GM13976 (cell line): Measurements from ENCODE around the gene MYRIP.
"Not testable (repeated sequence)": the region's sequence is repeated elsewhere in the genome, so short reads cannot be mapped to it uniquely, and the experiment has no call there.

Experiments used
- DNase-seq: peaks from one replicate; pipeline ENCODE4 v3.0.0; 2012; ENCODE audit warnings: low spot score
- CTCF ChIP-seq: IDR thresholded peaks from 2 replicates; pipeline ENCODE4 v1.5.1; 2012; ENCODE audit warnings: borderline replicate concordance, mild to moderate bottlenecking; ENCODE audit not compliant: insufficient read depth; ENCODE audit errors: extremely low read depth, missing control alignments, control extremely low read depth
- in situ Hi-C: fragments of 300-500 bp; cut with MboI; formaldehyde crosslinking; loops from one replicate; pipeline ENCODE4 v1.12.0; 2022; ENCODE audit warnings: low sequenced_read_pairs, mixed read lengths, inconsistent platforms; ENCODE audit not compliant: unreplicated experiment

Gene MYRIP

GRCh38 chr3:39788128-39788883 is 21.1 kb upstream of the MYRIP start:
- DNase-seq: no peak
- TF ChIP-seq CTCF: no peak
- in situ Hi-C loops: no loop called here

GRCh38 chr3:39791603-39792002 is 17.8 kb upstream of the MYRIP start:
- no peak for TF ChIP-seq CTCF
- DNase-seq: no peak
- in situ Hi-C loops: no loop called here

DNA sequence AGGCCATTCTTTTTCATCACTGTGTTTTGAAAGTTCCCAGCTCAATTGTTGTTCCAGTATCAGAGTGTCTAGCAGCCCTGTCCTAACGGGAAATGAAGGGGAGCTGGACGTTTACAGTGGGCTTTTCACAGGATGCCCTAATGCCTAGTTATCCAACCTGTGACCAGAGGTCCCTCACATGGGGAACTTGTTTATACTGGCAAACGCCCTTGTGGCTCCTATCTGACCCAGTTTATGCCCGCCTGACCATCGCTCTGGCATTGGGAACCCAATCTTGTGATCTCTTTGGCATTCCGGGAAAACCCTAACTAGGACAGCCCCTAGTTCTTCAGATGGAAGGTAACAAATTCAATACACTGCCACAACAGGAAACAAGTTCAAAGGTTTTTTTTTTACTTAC is 14.5 kb upstream of the MYRIP start:
- TF ChIP-seq CTCF: no peak
- DNase-seq: no peak
- in situ Hi-C loops: no loop called here

- DNase-seq: no peak
- in situ Hi-C loops: no loop called here
- no peak for TF ChIP-seq CTCF
These were observed 8.2 kb upstream of the MYRIP start for GRCh38 chr3:39801216-39801615.

- in situ Hi-C loops, DNase-seq: not testable (repeated sequence)
These were observed 6.9 kb upstream of the MYRIP start for GRCh38 chr3:39802486-39802885.

GRCh38 chr3:39803956-39804355 is 5.5 kb upstream of the MYRIP start:
- no peak for DNase-seq
- TF ChIP-seq CTCF: no peak
- in situ Hi-C loops: no loop called here

DNA sequence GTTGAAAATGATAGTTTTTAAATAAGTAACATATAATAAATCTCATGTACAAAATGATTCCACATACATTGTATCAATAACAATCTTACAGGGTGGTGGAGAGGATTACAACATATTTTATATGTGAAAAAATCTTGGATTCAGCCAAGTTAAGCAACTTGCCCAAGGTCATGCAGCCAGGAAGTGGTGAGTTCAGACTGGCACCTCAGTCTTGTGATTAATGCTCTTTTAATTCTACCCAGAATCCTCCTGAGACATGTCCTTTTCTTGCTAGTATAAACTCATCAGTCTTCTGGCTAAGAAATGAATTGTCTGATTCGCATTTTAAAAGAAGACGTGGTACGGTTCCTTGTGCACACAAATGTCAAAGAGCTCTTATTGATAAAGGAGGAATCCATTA is 4.5 kb upstream of the MYRIP start:
- in situ Hi-C loops: no loop called here
- TF ChIP-seq CTCF: no peak
- DNase-seq: no peak
